ENCODE data around the gene ADCY9.

DNA sequence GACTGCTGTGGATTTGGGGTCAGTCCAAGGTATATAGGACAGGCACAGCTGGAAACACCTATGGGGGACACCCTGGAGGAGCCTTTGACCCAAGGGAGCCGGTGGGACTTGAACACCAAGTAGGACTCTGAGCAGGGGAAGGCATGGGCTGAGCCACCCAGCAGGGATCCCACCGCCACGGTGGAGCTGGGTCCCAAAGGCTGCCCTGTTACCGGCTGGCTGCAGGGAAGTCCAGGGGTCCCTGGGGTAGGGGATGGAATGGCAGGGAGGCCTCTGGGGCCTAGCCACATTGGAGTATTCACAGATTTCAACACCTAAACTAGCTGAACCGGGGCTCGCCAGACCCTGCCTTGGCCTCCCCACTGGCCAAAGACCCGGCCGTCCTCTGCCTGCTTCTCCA, 196.0 kb downstream of the ADCY9 start:
- TF ChIP-seq CTCF (IDR thresholded peaks at IDR 0.05; ENCODE audit: insufficient read depth, low read depth, low read length) (no peak), EZH2 (IDR thresholded peaks at IDR 0.05; ENCODE audit: insufficient read depth, low read length) (no peak)

Measured in astrocyte (in vitro differentiated cells and primary cell).